HG02588 (cell line): ENCODE results near the gene LRRC71.

Source experiments
- ATAC-seq: cut with Tn5 transposase; IDR thresholded peaks from one replicate; pipeline ENCODE4 v1.9.1; 2021; ENCODE audit warnings: mild to moderate bottlenecking, moderate library complexity; ENCODE audit not compliant: unreplicated experiment

Gene LRRC71

GRCh38 chr1:156945881-156946661 is 25.6 kb downstream of the LRRC71 start:
- no peak for ATAC-seq

GRCh38 chr1:156947127-156947526 is 26.7 kb downstream of the LRRC71 start:
- ATAC-seq = no peak

- ATAC-seq = no peak
Measured at GRCh38 chr1:156947818-156948525, 27.5 kb downstream of the LRRC71 start.

GRCh38 chr1:156948708-156949107 is 28.3 kb downstream of the LRRC71 start:
- no peak for ATAC-seq

GRCh38 chr1:156949127-156949526 is 28.7 kb downstream of the LRRC71 start:
- no peak for ATAC-seq

GRCh38 chr1:156951371-156951770 is 30.9 kb downstream of the LRRC71 start:
- ATAC-seq = no peak

- no peak for ATAC-seq
Measured at GRCh38 chr1:156953571-156953970, 33.1 kb downstream of the LRRC71 start.

GRCh38 chr1:156956333-156956732 is 35.9 kb downstream of the LRRC71 start:
- no peak for ATAC-seq

- no peak for ATAC-seq
Measured at GRCh38 chr1:156957634-156958033, 37.2 kb downstream of the LRRC71 start.

GRCh38 chr1:156958247-156958714 is 37.8 kb downstream of the LRRC71 start:
- ATAC-seq = no peak

- ATAC-seq = no peak
Measured at GRCh38 chr1:156959414-156959813, 39.0 kb downstream of the LRRC71 start.

- ATAC-seq = no peak
Measured at GRCh38 chr1:156959925-156960324, 39.5 kb downstream of the LRRC71 start.

- no peak for ATAC-seq
Measured at GRCh38 chr1:156961709-156962108, 41.3 kb downstream of the LRRC71 start.

GRCh38 chr1:156963621-156964020 is 43.2 kb downstream of the LRRC71 start:
- ATAC-seq = no peak

- no peak for ATAC-seq
Measured at GRCh38 chr1:156964441-156964840, 44.0 kb downstream of the LRRC71 start.

- ATAC-seq = no peak
Measured at GRCh38 chr1:156969496-156969895, 49.1 kb downstream of the LRRC71 start.

- no peak for ATAC-seq
Measured at GRCh38 chr1:156970017-156970416, 49.6 kb downstream of the LRRC71 start.

GRCh38 chr1:156973417-156973816 is 53.0 kb downstream of the LRRC71 start:
- ATAC-seq = no peak

- ATAC-seq = no peak
Measured at GRCh38 chr1:156975084-156975483, 54.7 kb downstream of the LRRC71 start.

- no peak for ATAC-seq
Measured at GRCh38 chr1:156980551-156980950, 60.1 kb downstream of the LRRC71 start.
